GM19239 (cell line): ENCODE data around the gene COL8A2.
A peak's percentile ranks its signal among the peaks of the same experiment; 100 is the strongest.

Experiments used
- DNase-seq: peaks from one replicate; pipeline ENCODE4 v3.0.0; 2011; ENCODE audit warnings: low spot score; ENCODE audit not compliant: insufficient read length
- FAIRE-seq: peaks from 2 replicates; lab custom pipeline; 2011; peaks lifted over from hg19 to GRCh38; lab: Jason Lieb, UNC

The COL8A2 gene

DNA sequence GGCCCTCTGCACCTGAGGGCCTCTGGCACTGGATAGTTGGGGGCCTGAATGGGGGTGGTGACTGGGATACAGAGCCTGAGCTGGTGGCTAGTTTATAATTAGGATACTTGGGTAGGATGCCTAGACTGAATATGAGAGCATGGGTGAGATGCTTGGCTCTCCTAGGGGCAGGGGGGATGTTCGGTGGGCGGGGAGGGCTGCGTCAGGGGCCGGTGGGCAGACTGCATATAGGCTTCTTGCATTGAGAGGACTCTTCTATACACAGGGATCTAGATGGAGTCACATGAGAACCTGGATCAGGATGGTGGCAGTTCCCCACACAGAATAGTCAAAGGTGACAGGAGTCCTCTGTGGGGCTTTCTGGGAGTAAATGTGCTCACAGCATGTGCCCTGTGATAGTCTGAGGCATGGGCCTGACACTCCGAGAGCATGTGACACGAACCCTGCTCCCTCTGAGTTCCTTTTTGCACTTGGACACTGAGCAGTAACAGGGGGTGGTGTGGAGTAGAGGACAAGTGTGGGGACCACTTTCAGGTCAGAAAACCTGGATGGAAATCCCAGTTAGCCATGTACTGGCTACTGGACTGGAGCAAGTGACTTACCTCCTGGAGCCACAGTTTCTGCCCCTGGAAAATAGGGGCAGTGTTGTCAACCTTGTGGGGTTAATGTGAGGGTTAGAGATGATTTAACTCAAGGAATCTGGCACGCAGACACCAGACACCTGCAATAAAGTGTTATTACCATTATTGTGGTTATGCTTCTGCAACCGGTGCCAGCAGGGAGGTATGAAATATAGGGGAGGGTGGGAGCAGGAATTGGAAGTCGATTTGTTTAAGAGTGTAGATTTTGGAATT is 33.2 kb upstream of the COL8A2 start:
- FAIRE-seq, result peak; percentile 28
- no peak for DNase-seq

GRCh38 chr1:36157115-36157903 is 32.3 kb upstream of the COL8A2 start:
- no peak for FAIRE-seq
- no peak for DNase-seq

DNA sequence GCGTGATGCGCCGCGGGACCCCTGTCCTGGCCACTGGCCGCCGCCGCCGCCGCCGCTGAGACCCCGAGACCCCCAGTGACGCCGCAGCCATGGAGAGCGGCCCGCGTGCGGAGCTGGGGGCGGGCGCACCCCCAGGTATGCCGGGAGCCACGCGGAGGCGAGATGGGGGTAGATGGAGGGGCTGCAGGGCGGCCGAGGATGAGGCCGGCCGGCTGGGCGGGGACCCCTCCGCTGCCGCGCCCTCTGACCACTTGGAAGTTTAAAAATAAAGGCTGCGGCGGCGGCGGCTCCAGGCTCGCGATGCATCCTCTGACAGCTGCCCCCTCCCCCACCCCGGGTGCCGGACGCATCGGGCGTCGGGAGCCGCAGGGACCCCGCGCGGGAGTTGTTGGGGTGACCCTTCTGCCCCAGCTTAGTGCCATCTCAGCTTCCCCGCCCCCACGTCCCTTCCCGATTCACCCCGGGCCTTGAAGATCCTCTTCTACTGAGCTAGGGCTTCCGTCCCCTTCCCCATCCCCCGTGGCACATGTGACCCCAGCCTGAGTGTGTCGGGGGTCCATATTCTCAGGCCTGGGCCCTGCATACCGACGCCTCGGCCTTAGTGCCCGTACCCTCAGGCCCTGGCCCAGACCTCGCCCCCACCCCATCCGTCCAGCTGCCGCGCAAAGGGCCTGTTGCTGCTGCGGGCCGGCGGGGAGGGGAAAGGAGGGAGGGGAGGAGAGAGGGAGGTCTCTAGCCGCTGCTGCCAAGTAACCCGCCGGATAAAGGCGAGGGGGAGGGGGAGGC is 31.5 kb upstream of the COL8A2 start:
- DNase-seq (no peak), FAIRE-seq (peak; percentile 64)

GRCh38 chr1:36155408-36156328 is 30.6 kb upstream of the COL8A2 start, which contains the start of gene MAP7D1:
Gene MAP7D1, plus strand, starts transcription at chr1:36156160. Its CDS starts 258 bp downstream, at chr1:36156418.
- peak; percentile 94 for FAIRE-seq
- peak; percentile 78 for DNase-seq

DNA sequence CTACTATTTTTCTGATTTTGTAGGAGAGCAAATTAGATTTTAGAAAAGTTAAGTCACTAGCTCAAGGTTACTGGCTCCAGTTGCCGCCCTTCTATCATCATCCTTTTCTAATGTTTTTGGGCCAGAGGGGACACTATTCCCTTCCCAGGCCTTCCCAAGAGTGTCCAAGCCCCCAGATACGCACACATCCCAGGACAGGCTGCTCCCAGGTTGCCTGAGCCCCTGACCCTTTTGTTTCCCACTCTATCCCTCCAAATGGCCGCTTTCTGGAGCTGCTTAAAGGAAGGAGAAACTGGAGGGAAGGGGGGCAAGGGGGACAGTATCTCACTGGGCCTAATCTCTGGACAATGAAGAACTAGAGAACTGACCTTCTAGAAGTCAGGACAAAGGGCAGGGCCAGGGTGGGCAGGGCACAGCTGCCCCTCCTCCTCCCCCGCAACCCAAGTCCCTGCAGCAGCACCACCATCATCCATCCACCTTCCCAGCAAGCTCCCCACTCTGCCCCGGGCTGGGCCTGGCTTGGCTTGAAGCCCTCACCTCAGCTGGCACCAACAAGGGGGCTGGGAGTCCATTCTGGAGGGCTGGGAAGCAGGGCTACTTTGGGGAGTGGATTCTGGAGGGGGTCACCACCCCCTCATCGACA is 29.9 kb upstream of the COL8A2 start:
- FAIRE-seq (peak; percentile 68), DNase-seq (no peak)

GRCh38 chr1:36154335-36154734 is 29.3 kb upstream of the COL8A2 start:
- FAIRE-seq (no peak), DNase-seq (no peak)

DNA sequence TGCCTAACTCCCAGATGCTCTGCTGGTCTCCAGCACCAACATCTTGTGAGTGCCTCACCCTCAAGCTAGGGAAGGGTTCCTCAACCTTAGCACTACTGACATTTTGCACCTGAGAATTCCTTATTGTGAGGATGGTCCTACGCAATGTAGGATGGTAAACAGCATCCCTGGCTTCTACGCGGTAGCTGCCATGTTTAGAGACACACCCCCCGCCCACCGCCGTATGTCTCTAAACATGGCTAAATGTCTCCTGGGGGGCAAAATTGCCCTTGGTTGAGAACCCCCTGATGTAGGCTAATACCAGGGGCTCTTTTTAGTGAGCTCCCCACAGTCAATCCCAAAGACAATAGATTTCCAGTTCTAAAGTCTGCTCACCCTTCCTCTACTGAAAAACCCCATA is 28.5 kb upstream of the COL8A2 start:
- FAIRE-seq, result no peak
- DNase-seq, result no peak

- FAIRE-seq, result peak; percentile 21
- no peak for DNase-seq
Observed at GRCh38 chr1:36151845-36152203, 26.8 kb upstream of the COL8A2 start.

GRCh38 chr1:36151134-36151844 is 26.3 kb upstream of the COL8A2 start:
- no peak for DNase-seq
- peak; percentile 18 for FAIRE-seq

DNA sequence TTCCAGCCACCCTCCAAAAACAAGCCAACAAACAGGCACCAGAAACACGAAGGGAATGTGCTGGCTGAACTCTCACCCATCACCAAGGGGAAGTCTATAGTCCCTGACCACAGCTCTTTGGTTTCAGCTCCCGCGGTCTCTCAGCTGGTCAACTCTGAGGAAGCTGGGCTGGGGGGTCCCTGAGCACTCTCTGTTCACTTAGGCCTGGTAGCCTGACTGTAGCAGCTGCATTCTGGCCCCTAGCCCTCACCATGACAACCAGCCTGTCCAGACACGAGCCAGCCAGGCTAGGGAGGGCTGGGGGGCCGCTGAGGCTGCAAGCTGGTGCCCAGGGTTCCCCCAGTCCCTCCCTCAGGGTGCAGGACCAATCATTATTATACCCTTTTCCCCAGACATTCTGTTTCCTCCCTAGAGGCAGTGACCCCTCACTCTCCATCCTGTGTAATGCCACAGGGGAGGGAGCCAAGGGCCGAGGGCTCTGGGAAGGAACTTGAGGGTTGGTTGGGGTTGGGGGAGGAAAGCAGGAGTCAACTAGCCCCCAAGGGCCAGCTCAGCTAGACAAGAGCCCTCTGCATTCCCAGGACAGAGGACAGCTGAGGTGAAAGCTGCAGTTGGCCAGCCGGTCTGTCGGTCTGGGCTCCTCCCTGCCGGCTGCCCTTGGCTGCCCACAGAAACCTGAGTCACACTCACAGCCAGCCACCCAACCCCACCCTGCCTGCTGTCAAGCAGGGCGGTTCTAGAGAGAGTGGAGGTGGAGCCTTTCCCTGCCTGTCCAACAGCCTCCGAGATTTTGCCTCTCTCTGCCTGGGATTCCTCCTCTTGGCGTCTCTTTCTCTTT is 25.5 kb upstream of the COL8A2 start:
- peak; percentile 96 for FAIRE-seq
- DNase-seq, result no peak

DNA sequence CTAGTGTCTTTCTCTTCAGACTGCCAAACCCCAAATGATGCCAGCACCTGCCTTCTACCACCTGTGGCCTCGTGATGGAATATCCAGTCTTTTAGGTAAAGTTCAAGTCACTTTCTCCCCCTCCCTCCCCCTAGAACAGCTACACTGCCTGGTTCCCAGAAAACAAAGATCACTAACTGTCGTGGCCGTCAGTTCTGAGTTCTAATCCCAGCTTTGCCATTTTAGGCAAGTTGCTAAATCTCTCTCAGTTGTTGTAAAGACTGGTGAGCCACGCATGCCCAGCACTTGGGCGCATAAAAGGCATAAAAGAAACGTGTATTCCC is 24.9 kb upstream of the COL8A2 start:
- DNase-seq (no peak), FAIRE-seq (peak; percentile 72)

DNA sequence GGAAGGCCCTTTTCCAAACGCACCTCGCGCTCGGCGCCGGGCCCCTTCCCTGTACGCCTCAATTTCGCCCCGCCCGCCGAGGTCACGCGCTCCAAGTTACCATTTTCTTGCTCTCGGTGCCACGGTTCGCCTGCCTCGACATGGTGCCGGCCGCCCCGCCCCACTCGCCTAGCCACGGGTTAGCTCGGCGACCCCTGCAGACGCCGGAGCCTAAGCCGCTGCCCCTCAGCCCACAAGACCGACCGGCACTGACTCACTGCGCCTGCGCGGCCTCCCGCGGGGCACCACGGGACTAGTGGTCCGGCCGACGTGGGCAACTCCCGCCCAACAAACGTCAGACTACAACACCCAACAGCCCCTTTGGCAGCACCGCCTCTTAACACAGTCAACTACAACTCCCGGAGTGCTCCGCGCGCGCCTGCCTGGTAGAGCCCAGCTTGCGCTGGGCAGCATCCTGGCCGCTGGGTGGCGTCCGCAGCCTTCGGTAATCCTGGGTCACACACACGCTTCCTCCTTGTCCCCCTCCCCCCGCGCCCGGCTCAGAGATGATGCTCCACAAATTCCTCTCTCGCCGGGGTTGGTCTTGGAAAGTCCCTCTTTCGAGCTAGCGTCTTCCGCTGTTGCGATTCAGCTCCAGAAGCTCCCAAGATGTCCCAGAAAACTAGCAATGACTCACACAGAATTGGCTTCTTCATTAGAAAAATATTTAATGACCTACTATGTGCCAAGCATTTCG is 24.4 kb upstream of the COL8A2 start, which contains the start of gene TRAPPC3:
TSS of gene TRAPPC3 (minus strand) at position 250 of the 736 bp plus-strand sequence. CDS start at position 142, 108 bp downstream.
- peak; percentile 99 for FAIRE-seq

DNA sequence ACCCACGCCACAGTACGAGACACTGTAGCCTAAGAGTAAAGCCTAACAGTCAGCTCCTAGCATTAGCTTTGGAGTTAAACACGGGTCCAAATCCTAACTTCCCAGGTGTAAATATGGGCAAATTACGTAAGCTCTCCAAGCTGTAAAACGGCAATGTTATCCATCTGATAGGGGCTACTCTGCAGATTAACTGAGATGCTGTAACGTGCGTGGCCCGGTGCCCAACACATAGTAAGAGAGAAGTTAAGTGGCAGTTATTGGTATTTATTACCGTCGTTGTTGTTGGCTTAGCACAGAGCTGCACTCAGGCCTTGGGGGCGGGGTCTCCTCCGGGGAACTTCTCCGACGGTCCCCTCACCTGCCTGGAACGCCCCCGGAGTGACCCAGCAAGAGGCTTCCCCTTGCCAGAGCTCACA is 23.8 kb upstream of the COL8A2 start:
- DNase-seq (no peak), FAIRE-seq (peak; percentile 33)

More for the DNA sequence above, 24.4 kb upstream of the COL8A2 start, which contains the start of gene TRAPPC3:
- DNase-seq, result peak; percentile 92

DNA sequence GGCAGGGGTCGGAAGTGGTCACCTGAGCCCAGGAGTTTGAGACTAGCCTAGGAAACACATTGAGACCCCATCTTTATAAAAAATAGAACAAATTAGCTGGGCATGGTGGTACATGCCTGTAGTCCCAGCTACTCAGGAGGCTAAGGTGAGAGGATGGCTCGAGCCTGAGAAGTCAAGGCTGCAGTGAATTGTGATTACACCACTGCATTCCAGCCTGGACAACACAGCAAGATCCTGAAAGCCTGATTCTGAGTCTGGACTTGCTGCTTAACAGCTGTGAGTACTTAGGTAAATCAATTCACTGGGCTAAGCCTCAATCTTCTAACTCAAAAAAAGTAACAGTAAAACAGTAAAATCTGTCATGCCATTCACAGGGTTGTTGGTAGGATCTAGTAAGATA is 19.4 kb upstream of the COL8A2 start:
- FAIRE-seq (no peak), DNase-seq (no peak)

GRCh38 chr1:36143424-36143823 is 18.4 kb upstream of the COL8A2 start:
- no peak for FAIRE-seq

GRCh38 chr1:36142121-36142520 is 17.1 kb upstream of the COL8A2 start:
- FAIRE-seq (no peak), DNase-seq (no peak)

More at GRCh38 chr1:36143424-36143823, 18.4 kb upstream of the COL8A2 start:
- DNase-seq, result no peak

GRCh38 chr1:36139521-36139920 is 14.5 kb upstream of the COL8A2 start:
- DNase-seq (no peak), FAIRE-seq (no peak)
